NOMO-1 (cell line): ENCODE results near the gene TCF21.
A peak's percentile ranks its signal among the peaks of the same experiment; 100 is the strongest.
"Not testable (repeated sequence)": the region's sequence is repeated elsewhere in the genome, so short reads cannot be mapped to it uniquely, and the experiment has no call there.

Experiments
- DNase-seq, 2 experiments: peaks; one replicate each; lab custom pipeline; 2025; ENCODE audit not compliant: unreplicated experiment in 2 of 2; lab: John Stamatoyannopoulos, UW

Gene TCF21

DNA sequence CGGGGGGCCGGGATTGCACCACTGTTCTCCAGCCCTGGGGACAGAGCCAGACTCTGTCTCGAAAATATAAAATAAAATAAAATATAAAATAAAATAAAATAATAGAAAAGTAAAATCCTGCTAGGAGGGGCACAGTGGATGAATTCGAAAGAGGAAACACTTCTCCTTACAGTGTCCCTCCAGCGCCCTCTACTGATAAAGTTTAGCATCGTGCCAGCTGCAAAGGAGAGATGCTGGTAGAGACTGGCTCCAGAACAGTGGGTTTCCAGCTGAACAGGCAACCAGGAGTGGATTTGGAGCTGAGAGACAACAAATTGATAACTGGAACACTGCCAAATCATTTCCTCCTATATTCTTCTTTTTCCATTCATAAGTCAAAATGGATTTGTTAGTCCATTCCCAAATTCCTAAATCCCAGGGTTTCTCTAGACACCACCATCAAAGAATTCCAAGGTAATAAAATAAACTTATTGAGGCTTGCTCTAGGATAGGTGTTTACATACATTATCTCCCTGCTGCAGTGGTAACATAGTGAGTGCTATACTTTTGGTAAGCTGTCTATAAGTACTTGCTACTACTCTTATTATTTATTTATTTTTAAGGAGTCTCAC, 32.4 kb downstream of the TCF21 start:
- peak in 1 of 2 experiments; percentile 57 for DNase-seq

DNA sequence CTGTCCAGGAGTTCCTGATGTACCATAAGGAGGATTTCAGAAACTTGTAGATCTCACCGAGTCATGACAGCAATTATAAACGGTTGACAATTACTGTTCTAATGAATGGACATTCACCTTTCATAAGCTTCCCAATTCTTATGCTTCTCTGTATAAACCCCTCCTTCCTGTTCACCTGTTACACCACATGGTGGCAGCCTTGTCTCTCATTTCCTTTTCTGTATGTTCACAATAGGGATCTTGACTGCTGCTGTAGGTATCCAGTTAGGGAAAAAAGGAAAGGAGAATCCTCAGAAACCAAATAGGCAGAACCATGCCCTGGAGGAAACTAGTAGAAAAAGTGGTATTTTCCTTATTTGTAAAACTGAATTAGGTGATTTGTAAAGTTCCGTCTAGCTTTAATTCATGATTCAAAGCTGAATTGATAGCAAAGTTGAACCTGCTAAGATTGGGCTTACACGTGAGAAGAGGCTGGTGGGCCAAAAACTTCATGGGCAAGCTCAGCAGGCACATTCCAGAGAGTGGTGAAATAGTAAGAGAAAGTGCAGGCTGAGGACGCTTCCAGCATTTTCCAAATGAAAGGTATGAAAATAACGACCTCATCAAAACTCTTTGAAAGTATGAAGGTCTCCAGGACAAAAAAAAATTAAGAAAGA, 35.2 kb downstream of the TCF21 start:
- peak; percentile 18 to 73 for DNase-seq

DNA sequence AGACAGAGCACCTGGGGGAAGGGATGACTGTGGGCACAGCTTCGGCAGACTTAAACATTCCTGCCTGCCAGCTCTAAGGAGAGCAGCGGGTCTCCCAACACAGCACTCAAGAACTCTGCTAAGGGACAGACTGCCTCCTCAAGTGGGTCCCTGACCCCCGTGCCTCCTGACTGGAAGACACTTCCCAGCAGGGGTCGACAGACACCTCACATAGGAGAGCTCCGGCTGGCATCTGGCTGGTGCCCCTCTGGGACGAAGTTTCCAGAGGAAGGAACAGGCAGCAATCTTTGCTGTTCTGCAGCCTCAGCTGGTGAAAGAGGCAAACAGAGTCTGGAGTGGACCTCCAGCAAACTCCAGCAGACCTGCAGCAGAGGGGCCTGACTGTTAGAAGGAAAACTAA, 42.3 kb downstream of the TCF21 start:
- DNase-seq = not testable (repeated sequence)

DNA sequence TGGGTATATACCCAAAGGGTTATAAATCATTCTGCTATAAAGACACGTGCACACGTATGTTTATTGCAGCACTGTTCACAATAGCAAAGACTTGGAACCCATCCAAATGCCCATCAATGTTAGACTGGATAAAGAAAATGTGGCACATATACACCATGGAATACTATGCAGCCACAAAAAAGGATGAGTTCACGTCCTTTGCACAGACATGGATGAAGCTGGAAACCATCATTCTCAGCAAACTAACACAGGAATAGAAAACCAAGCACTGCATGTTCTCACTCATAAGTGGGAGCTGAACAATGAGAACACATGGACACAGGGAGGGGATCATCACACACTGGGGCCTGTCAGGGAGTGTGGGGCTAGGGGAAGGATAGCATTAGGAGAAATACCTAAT, 47.4 kb downstream of the TCF21 start:
- DNase-seq = not testable (repeated sequence)

DNA sequence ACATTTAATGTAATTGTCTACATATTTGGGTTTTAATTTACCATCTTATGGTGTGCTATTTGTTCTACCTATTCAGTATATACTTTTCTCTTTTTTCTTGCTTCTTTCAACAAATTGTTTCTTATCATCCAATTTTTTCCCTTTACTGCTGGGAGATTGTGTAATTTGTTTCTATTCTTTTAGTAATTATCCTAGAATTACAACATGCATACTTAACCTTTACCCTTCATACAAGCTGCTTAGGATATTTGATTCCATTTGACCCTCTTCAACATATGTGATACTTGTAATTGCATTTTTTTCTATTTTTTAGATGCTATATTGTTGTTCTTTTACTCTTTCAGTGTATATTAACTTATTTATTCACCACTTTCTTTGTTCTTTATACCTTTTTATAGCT, 49.0 kb downstream of the TCF21 start:
- DNase-seq = no peak

DNA sequence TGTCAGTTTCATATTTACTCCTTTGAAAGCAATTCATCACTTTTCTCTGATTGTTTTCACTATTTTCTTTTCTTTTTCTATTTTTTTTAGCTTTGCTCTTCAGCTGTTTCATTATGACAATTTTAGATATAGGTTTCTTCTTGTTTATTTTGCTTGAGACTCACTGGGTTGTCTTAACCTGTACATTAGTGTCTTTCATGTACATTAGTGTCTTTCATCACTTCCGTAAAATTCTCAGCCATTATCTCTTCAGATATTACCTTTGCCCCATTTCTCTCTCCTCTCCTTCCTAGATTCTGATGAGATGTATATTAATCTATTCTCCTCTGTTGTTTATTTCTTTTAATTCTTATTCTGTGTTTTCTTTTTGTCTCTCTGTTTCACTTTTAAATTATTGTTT, 49.6 kb downstream of the TCF21 start:
- no peak for DNase-seq

DNA sequence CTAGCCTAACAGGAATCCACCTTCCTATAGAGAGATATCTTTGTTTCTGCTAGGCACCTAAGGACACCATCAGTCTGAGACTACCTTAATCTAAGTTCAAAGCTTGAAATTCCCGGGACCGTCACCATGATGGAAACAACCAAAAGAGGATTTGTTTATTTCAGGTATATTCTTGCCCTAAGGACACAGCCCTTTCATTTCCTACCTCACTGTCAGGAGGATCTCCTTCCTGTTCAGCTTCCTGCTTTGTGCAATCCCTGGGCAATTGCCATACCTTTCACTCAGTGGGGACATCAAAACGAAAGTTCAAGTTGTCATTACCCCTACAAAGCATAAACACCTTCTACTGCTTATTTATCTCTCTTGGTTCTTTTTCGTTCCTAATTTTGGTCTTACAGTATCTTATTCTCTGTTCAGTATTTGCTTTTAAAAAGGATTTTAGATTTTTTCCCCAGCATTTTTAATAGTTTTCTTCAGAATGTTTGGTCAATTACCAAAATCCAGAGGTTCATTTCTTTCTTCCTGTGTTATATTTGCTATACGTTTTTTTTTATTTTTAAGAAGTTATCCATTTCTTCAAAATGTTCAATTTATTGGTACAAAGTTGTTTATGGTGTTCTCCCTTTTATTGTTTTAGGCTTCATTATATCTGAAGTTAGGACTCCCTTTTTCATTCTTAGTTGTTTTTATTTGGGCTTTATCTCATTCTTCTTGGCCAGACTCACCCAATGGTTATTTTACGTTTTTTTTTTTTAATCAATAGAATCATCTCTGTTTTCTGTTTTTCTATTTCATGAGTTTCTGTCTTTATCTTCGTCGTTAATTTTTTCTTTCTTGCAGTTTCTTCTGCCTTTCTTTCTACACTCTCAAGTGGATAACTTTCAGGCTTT, 51.1 kb downstream of the TCF21 start:
- no peak for DNase-seq
